H1 (cell line): ENCODE results near the gene AP3M1. TPM values are rescaled to one million over a fixed set of nuclear protein-coding genes. Genes with fewer than 3 reads are reported as not detected.

ENCODE experiments used
- CTCF ChIA-PET: fragments of 300-600 bp; sonication (Branson Sonifier 250); formaldehyde crosslinking; loops from one replicate; lab custom pipeline; 2021; ENCODE audit not compliant: partially characterized antibody; lab: Charles Lee
- POLR2A ChIA-PET: fragments of 300-600 bp; sonication (Branson Sonifier 250); formaldehyde crosslinking; loops from one replicate; lab custom pipeline; 2021; ENCODE audit warnings: inconsistent platforms; ENCODE audit not compliant: partially characterized antibody; lab: Charles Lee
- DNase-seq, 2 experiments: peaks; one replicate each; pipeline versions ENCODE4 v3.0.0 to v3.0.0-alpha.2; 2010 to 2022; ENCODE audit warnings: low spot score in 2 of 2, low read depth in 1 of 2, mixed read lengths in 1 of 2
- FAIRE-seq: peaks from 2 replicates; lab custom pipeline; 2011; peaks lifted over from hg19 to GRCh38; lab: Jason Lieb, UNC
- H2AFZ ChIP-seq: 2 replicates; pipeline ENCODE4 v1.8.1; 2012; ENCODE audit warnings: low read length, inconsistent platforms
- H2AK5ac ChIP-seq: 2 replicates; pipeline ENCODE4 v1.6.1; 2013; ENCODE audit warnings: low read depth, low read length
- H2BK120ac ChIP-seq: replicated peaks from 2 replicates; pipeline ENCODE3; 2013; ENCODE audit warnings: low read depth, low read length, inconsistent platforms
- H2BK12ac ChIP-seq: 2 replicates; pipeline ENCODE4 v1.6.1; 2013; ENCODE audit warnings: low read depth, low read length
- H2BK15ac ChIP-seq: 2 replicates; pipeline ENCODE4 v1.6.1; 2013; ENCODE audit warnings: low read length
- H2BK20ac ChIP-seq: 2 replicates; pipeline ENCODE4 v1.6.1; 2013; ENCODE audit warnings: low read length
- H2BK5ac ChIP-seq: 2 replicates; pipeline ENCODE4 v1.6.1; 2013; ENCODE audit warnings: low read depth, low read length
- H3K14ac ChIP-seq: 2 replicates; pipeline ENCODE4 v1.6.1; 2013; ENCODE audit warnings: inconsistent platforms; ENCODE audit not compliant: insufficient read length
- H3K18ac ChIP-seq: 2 replicates; pipeline ENCODE4 v1.6.1; 2013; ENCODE audit warnings: low read length; ENCODE audit errors: extremely low read depth
- H3K23ac ChIP-seq: 2 replicates; pipeline ENCODE4 v1.6.1; 2013; ENCODE audit warnings: inconsistent platforms; ENCODE audit not compliant: insufficient read length
- H3K23me2 ChIP-seq: 2 replicates; pipeline ENCODE4 v1.6.1; 2013; ENCODE audit warnings: low read depth, low read length
- H3K27ac ChIP-seq: 2 replicates; pipeline ENCODE4 v1.6.1; 2011; ENCODE audit warnings: low read depth, low read length, inconsistent platforms
- H3K27me3 ChIP-seq, 4 experiments: replicated peaks in 1 of 4; 1 replicate in 1 of 4; 2 replicates in 3 of 4; pipeline versions ENCODE4 v1.6.1 to v1.8.1; 2011 to 2013; ENCODE audit warnings: low read length in 3 of 4, mild to moderate bottlenecking in 3 of 4, inconsistent platforms in 2 of 4, mixed read lengths in 2 of 4, moderate library complexity in 1 of 4; ENCODE audit not compliant: control insufficient read depth in 3 of 4, insufficient read depth in 3 of 4; ENCODE audit errors: extremely low read depth in 1 of 4
- H3K36me3 ChIP-seq, 4 experiments: 2 replicates each; pipeline versions ENCODE4 v1.6.1 to v1.8.1; 2011 to 2013; ENCODE audit warnings: mild to moderate bottlenecking in 4 of 4, low read length in 3 of 4, moderate library complexity in 2 of 4, control low read depth in 1 of 4, inconsistent platforms in 1 of 4; ENCODE audit not compliant: insufficient read depth in 4 of 4, control insufficient read depth in 2 of 4
- H3K4ac ChIP-seq: replicated peaks from 2 replicates; pipeline ENCODE3; 2013; ENCODE audit warnings: low read length, low read depth, mixed read lengths, inconsistent platforms; ENCODE audit not compliant: insufficient read length
- H3K4me1 ChIP-seq, 4 experiments: replicated peaks in 1 of 4; 1 replicate in 1 of 4; 2 replicates in 3 of 4; pipeline versions ENCODE4 v1.6.1 to v1.8.1; 2011 to 2013; ENCODE audit warnings: low read length in 3 of 4, inconsistent platforms in 2 of 4, mixed read lengths in 1 of 4; ENCODE audit not compliant: insufficient read depth in 4 of 4, control insufficient read depth in 3 of 4
- H3K4me2 ChIP-seq, 2 experiments: 2 replicates each; pipeline versions ENCODE4 v1.6.1 to v1.8.1; 2011 to 2013; ENCODE audit warnings: low read depth in 2 of 2, low read length in 2 of 2, control low read depth in 1 of 2, inconsistent platforms in 1 of 2, mild to moderate bottlenecking in 1 of 2; ENCODE audit not compliant: insufficient read depth in 1 of 2
- H3K4me3 ChIP-seq, 4 experiments: fragments of 200-600, 300-600 bp in 1 of 4; sonication (generic), shearing (Covaris generic), sonication (Bioruptor Twin) in 1 of 4; 2 replicates each; pipeline versions ENCODE4 v1.5.1 to v1.8.1; 2011 to 2016; ENCODE audit warnings: low read length in 4 of 4, low read depth in 3 of 4, control low read depth in 2 of 4, inconsistent platforms in 2 of 4, mild to moderate bottlenecking in 2 of 4, mixed read lengths in 1 of 4, moderate library complexity in 1 of 4; ENCODE audit not compliant: insufficient read depth in 2 of 4; ENCODE audit errors: extremely low read depth in 1 of 4
- H3K56ac ChIP-seq: replicated peaks from 2 replicates; pipeline ENCODE3; 2013; ENCODE audit warnings: low read depth, mild to moderate bottlenecking, mixed read lengths, low read length, inconsistent platforms; ENCODE audit not compliant: insufficient read length
- H3K79me1 ChIP-seq: 2 replicates; pipeline ENCODE4 v1.6.1; 2013; ENCODE audit warnings: low read depth, low read length, control low read depth
- H3K79me2 ChIP-seq, 2 experiments: 2 replicates each; pipeline versions ENCODE4 v1.6.1 to v1.8.1; 2012 to 2013; ENCODE audit warnings: low read length in 2 of 2, mild to moderate bottlenecking in 2 of 2, inconsistent platforms in 1 of 2; ENCODE audit not compliant: insufficient read depth in 2 of 2, control insufficient read depth in 1 of 2
- H3K9ac ChIP-seq, 4 experiments: replicated peaks in 1 of 4; 1 replicate in 1 of 4; 2 replicates in 3 of 4; pipeline versions ENCODE4 v1.6.1 to v1.8.1; 2011 to 2013; ENCODE audit warnings: low read depth in 3 of 4, low read length in 3 of 4, control low read depth in 2 of 4, mild to moderate bottlenecking in 2 of 4, moderate library complexity in 2 of 4, inconsistent platforms in 1 of 4; ENCODE audit errors: extremely low read depth in 1 of 4
- H3K9me3 ChIP-seq, 2 experiments: 2 replicates each; pipeline versions ENCODE4 v1.6.1 to v1.8.1; 2012 to 2013; ENCODE audit warnings: mild to moderate bottlenecking in 2 of 2, moderate library complexity in 2 of 2, control low read depth in 1 of 2, inconsistent platforms in 1 of 2, low read depth in 1 of 2, low read length in 1 of 2, mixed read lengths in 1 of 2; ENCODE audit not compliant: insufficient read depth in 2 of 2
- H4K20me1 ChIP-seq, 2 experiments: replicated peaks in 1 of 2; 2 replicates each; pipeline versions ENCODE3 to v1.8.1; 2011 to 2013; ENCODE audit warnings: inconsistent platforms in 2 of 2, low read length in 2 of 2, mild to moderate bottlenecking in 1 of 2; ENCODE audit not compliant: insufficient read depth in 2 of 2, control insufficient read depth in 1 of 2
- H4K5ac ChIP-seq: 2 replicates; pipeline ENCODE4 v1.6.1; 2013; ENCODE audit warnings: low read length, low read depth, mixed read lengths, inconsistent platforms; ENCODE audit not compliant: insufficient read length
- H4K8ac ChIP-seq: 2 replicates; pipeline ENCODE4 v1.8.0; 2013; ENCODE audit warnings: mild to moderate bottlenecking, moderate library complexity, low read length, inconsistent platforms; ENCODE audit not compliant: insufficient read depth; ENCODE audit errors: extremely low read depth
- H4K91ac ChIP-seq: replicated peaks from 2 replicates; pipeline ENCODE3; 2013; ENCODE audit warnings: low read length, mixed read lengths, inconsistent platforms; ENCODE audit not compliant: insufficient read length
- BACH1 ChIP-seq: IDR thresholded peaks from 2 replicates; pipeline ENCODE4 v1.6.1; 2012; ENCODE audit warnings: low read length, improper control_type of control experiment
- PHF8 ChIP-seq: fragments of 200-600 bp; sonication (generic); conservative IDR thresholded peaks from 2 replicates; pipeline ENCODE4 v1.7.1; 2012; ENCODE audit warnings: low read depth, mild to moderate bottlenecking, inconsistent platforms, low read length, moderate library complexity
- RXRA ChIP-seq: IDR thresholded peaks from 2 replicates; pipeline ENCODE4 v1.6.1; 2011; ENCODE audit warnings: low read depth, mild to moderate bottlenecking, low read length, moderate library complexity; ENCODE audit not compliant: insufficient read depth
- SRF ChIP-seq: IDR thresholded peaks from 2 replicates; pipeline ENCODE4 v1.6.1; 2011; ENCODE audit warnings: mild to moderate bottlenecking, low read depth, low read length, moderate library complexity
- WGBS, 2 experiments: shearing (Covaris generic) in 1 of 2; methylation state at CpG; one replicate each; pipeline versions ENCODE4 v1.1.6 to v1.1.7; 2013 to 2015; ENCODE audit warnings: low lambda C conversion rate in 2 of 2, mixed read lengths in 2 of 2, inconsistent platforms in 1 of 2, low coverage in 1 of 2, missing lambda C conversion rate in 1 of 2; ENCODE audit not compliant: insufficient replicate concordance in 2 of 2, insufficient coverage in 1 of 2, insufficient read length in 1 of 2; ENCODE audit errors: extremely low coverage in 1 of 2, missing lambda C conversion rate in 1 of 2; 5-methylcytosine and 5-hydroxymethylcytosine counted together
- polyA plus RNA-seq, 7 experiments: library from polyadenylated mRNA; depleted of rRNA in 3 of 7; stranded (reverse) in 5 of 7; unstranded in 2 of 7; fragments of >200 nt in 5 of 7; fragments of 200-250 nt in 2 of 7; gene quantifications; 1 replicate in 5 of 7; 2 replicates in 1 of 7; 4 replicates in 1 of 7; pipeline versions ENCODE4 v1.2.1 to v1.2.3, GENCODE V29; 2011 to 2013; ENCODE audit warnings: missing spikeins in 2 of 7, mixed read lengths in 2 of 7
- total RNA-seq: library from RNA; stranded (reverse); fragmentation: NEBNext Ultra II Directional; extraction: Animal tissue kit (Norgen Biotek cat#: 25700); gene quantifications from 2 replicates; pipeline ENCODE4 v1.2.1, GENCODE V29; 2021

Gene AP3M1
- total and polyA plus RNA-seq, 2 of the 8 experiments (the other 6 are each of a cell fraction or from before 2014, with no cell fraction given), result 23.9 to 38.9 TPM

DNA sequence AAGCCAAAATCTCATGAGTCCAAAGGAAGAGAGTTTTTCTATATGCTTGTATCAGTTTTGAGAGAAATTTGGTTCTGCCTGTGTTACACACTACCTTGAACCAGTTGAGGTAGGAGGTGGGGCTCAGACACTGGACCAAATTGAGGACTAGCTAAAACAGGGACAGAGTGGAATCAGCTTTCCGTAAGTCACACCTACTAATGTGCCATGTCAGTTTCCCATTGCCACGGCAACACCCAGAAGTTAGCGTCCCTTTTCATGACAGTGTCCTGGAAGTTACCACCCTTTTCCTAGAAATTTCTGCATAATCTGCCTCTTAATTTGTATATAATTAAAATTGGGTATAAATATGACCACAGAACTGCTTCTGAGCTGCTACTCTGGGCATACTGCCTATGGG is 9.4 kb upstream of the AP3M1 start:
- Histone ChIP-seq H2BK12ac (no peak overlapping the region), H3K27ac (no peak overlapping the region), H2BK120ac (no peak overlapping the region), H3K14ac (no peak overlapping the region), H3K9ac (no peak overlapping the region), H2BK5ac (no peak overlapping the region), H3K4ac (no peak overlapping the region), H4K5ac (no peak overlapping the region), H3K9me3 (no peaks in the 10 kb centered on the region), H2BK20ac (no peak overlapping the region), H3K23ac (no peak overlapping the region), H3K4me1 (no peaks in the 10 kb centered on the region; a peak in 1 of 7 replicates), H3K27me3 (no peaks in the 10 kb centered on the region), H3K18ac (no peak overlapping the region), H2AFZ (no peak overlapping the region), H3K4me3 (no peak overlapping the region), H3K23me2 (no peaks in the 10 kb centered on the region), H3K79me1 (peaks cover 2% of the 10 kb centered on the region), H4K91ac (no peak overlapping the region), H4K8ac (no peak overlapping the region), H3K56ac (no peak overlapping the region), H4K20me1 (peaks cover 2 to 5% of the 10 kb centered on the region in 2 experiments), H3K4me2 (no peak overlapping the region), H3K79me2 (peaks cover 0 to 62% of the 10 kb centered on the region in 2 experiments; a peak in 2 of 4 replicates), H2AK5ac (no peak overlapping the region), H3K36me3 (no peaks in the 10 kb centered on the region), H2BK15ac (no peak overlapping the region)
- no peak for DNase-seq
- WGBS, 2 experiments, result 86% methylated on average over 3 of the region's 3 CpGs; no CpG with 5 or more reads in 1 of the 2 experiments
- FAIRE-seq, result no peak
- CTCF ChIA-PET, result no interaction called here
- POLR2A ChIA-PET, result no interaction called here
- TF ChIP-seq BACH1, result no peak
- TF ChIP-seq SRF, result no peak
- no peak for TF ChIP-seq RXRA
- TF ChIP-seq PHF8, result no peak
